Transverse colon (tissue), 4 donors: ENCODE data around the gene ZNF550. TPM values are rescaled to one million over a fixed set of nuclear protein-coding genes. Genes with fewer than 3 reads are reported as not detected.

Experiments
- DNase-seq: peaks from one replicate; pipeline ENCODE4 v3.0.0-alpha.2; 2019
- H3K27ac ChIP-seq, 4 donors: fragments of 200-600 bp; sonication (generic); 2 replicates each; pipeline ENCODE4 v1.5.1; 2016 to 2018; ENCODE audit warnings: inconsistent platforms in 4 of 4
- H3K27me3 ChIP-seq: fragments of 200-600 bp; sonication (generic); 2 replicates; pipeline ENCODE4 v1.5.1; 2017; ENCODE audit warnings: inconsistent platforms
- H3K36me3 ChIP-seq, 4 donors: fragments of 200-600 bp; sonication (generic); 2 replicates each; pipeline ENCODE4 v1.5.1; 2017 to 2019; ENCODE audit warnings: inconsistent platforms in 4 of 4
- H3K4me1 ChIP-seq, 4 donors: fragments of 200-600 bp; sonication (generic); 2 replicates each; pipeline ENCODE4 v1.5.1; 2017 to 2020; ENCODE audit warnings: inconsistent platforms in 4 of 4
- H3K4me3 ChIP-seq, 4 donors: fragments of 200-600 bp; sonication (generic); 1 replicate in 1 of 4; 2 replicates in 3 of 4; pipeline versions ENCODE4 v1.5.1 to v1.6.1; 2017 to 2019; ENCODE audit warnings: inconsistent platforms in 4 of 4
- H3K9me3 ChIP-seq, 2 donors: fragments of 200-600 bp; sonication (generic); 2 replicates each; pipeline ENCODE4 v1.5.1; 2017 to 2019; ENCODE audit warnings: inconsistent platforms in 2 of 2
- EP300 ChIP-seq: sonication (generic); formaldehyde crosslinking; IDR thresholded peaks from one replicate; pipeline ENCODE4 v1.6.1; 2017; ENCODE audit warnings: antibody characterized with exemption, low read depth
- POLR2A ChIP-seq: fragments of 450-650 bp; IDR thresholded peaks from one replicate; pipeline ENCODE4 v1.6.1; 2016; ENCODE audit warnings: antibody characterized with exemption, mild to moderate bottlenecking, moderate library complexity
- POLR2AphosphoS5 ChIP-seq, 3 donors: sonication (generic); formaldehyde crosslinking; IDR thresholded peaks; one replicate each; pipeline ENCODE4 v1.6.1; 2016; ENCODE audit warnings: antibody characterized with exemption in 3 of 3
- WGBS, 2 donors: methylation state at CpG; one replicate each; pipeline ENCODE4 v1.1.5; 2018; ENCODE audit warnings: low coverage in 1 of 2; 5-methylcytosine and 5-hydroxymethylcytosine counted together
- in situ Hi-C, 4 donors: fragments of 200-750 bp; cut with MboI; loops; one replicate each; pipeline versions ENCODE4 v1.15.0 to v1.15.1; 2017; ENCODE audit warnings: low sequenced_read_pairs in 3 of 4, low pct_ligation_motif_present in 1 of 4, low pct_unique_long_range_greater_than_20kb in 1 of 4
- intact Hi-C: fragments of 100-400 bp; cut with DNase I; formaldehyde crosslinking; loops from one replicate; pipeline ENCODE4 v1.15.1; 2023; ENCODE audit warnings: low total_unique reads
- total RNA-seq, 4 donors: library from RNA; depleted of rRNA; stranded (reverse); fragments of >200 nt; gene quantifications; one replicate each; pipeline ENCODE4 v1.1.0, GENCODE V29; 2016
- TF ChIP-seq, protein P1 (sequence below), 5 experiments: fragments of 200-600 bp in 3 of 5; fragments of 450-650 bp in 2 of 5; sonication (generic) in 3 of 5; IDR thresholded peaks; 1 replicate in 2 of 5; 2 replicates in 3 of 5; pipeline ENCODE4 v1.5.1; 2016 to 2017; ENCODE audit warnings: antibody characterized with exemption in 5 of 5, inconsistent platforms in 3 of 5, mild to moderate bottlenecking in 2 of 5, moderate library complexity in 1 of 5

ZNF550 gene
- total RNA-seq, 4 donors from 2014 or later = 3.4 to 41.1 (median 5.5) TPM

DNA sequence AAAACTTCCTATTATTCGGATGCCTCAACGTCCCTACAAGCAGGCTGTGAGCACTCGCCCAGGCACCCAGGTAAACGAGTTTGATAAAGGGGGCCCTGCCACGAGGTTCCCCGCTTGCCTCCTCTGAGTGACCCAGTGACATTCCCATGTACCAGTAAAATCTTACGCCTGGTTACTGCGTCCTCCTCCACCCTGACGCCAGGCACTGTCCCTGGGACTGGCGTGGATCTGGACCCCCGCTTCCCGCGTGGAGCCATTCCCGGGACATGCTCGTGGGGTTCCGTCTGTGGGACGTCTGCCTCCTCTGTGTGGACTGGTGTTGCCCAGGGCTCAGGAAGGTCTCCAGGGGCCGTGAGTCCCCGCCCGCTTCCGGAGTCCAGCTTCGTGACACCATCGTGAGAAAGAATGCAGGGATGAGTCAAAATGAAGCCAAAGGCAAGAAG, 407 bp upstream of the ZNF550 start:
- Histone ChIP-seq H3K27me3 (no peaks in the 10 kb centered on the region), H3K27ac (peak overlapping the region in 3 of 4 donors; percentile 59 to 78 (median 66)), H3K4me1 (peaks cover 0 to 17% (median 12%) of the 10 kb centered on the region in 4 donors), H3K4me3 (peak overlapping the region in 3 of 4 donors; percentile 92 to 93 (median 93)), H3K9me3 (peaks cover 22 to 42% of the 10 kb centered on the region in 2 donors), H3K36me3 (peaks cover 0 to 13% (median 6%) of the 10 kb centered on the region in 4 donors)
- intact Hi-C loops (no loop called here), in situ Hi-C loops (no loop called here)
- WGBS, 2 donors = 48 to 63% methylated on average over 3 to 23 of the region's 23 CpGs
- TF ChIP-seq POLR2AphosphoS5 (IDR thresholded peaks at IDR 0.05) = no peak
- TF ChIP-seq, protein P1, sequence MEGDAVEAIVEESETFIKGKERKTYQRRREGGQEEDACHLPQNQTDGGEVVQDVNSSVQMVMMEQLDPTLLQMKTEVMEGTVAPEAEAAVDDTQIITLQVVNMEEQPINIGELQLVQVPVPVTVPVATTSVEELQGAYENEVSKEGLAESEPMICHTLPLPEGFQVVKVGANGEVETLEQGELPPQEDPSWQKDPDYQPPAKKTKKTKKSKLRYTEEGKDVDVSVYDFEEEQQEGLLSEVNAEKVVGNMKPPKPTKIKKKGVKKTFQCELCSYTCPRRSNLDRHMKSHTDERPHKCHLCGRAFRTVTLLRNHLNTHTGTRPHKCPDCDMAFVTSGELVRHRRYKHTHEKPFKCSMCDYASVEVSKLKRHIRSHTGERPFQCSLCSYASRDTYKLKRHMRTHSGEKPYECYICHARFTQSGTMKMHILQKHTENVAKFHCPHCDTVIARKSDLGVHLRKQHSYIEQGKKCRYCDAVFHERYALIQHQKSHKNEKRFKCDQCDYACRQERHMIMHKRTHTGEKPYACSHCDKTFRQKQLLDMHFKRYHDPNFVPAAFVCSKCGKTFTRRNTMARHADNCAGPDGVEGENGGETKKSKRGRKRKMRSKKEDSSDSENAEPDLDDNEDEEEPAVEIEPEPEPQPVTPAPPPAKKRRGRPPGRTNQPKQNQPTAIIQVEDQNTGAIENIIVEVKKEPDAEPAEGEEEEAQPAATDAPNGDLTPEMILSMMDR (IDR thresholded peaks at IDR 0.05) = no peak
- TF ChIP-seq EP300 = no peak
- no peak for TF ChIP-seq POLR2A
- DNase-seq = no peak

DNA sequence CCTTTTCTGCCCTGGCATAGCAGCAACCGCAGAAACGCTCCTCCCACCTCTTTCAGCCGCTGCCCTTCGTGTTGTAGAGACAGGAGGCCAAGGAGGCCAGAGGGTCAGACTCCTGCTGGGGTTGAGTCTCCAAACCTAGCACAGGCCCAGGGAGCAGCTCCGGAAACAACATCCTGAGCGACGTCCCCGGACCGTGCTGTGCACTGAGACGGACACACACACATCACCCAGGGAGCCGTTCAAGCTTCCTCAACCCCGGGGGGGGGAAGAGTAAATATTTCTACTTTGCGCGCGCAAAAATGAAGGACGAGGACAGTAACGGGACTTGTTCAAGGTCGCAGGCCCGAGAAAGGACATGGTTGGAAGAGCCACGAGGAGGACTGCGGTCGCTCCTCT, 657 bp downstream of the ZNF550 start:
- 1% methylated on average over 22 of the region's 22 CpGs; no CpG with 5 or more reads in 1 of the 2 donors for WGBS, 2 donors
- Histone ChIP-seq H3K36me3 (peaks cover 0 to 23% (median 11%) of the 10 kb centered on the region in 4 donors), H3K9me3 (peaks cover 13 to 41% of the 10 kb centered on the region in 2 donors), H3K4me1 (peaks cover 0 to 17% (median 12%) of the 10 kb centered on the region in 4 donors), H3K27me3 (no peaks in the 10 kb centered on the region), H3K27ac (peak overlapping the region; percentile 59 to 78 (median 68)), H3K4me3 (peak overlapping the region; percentile 92 to 96 (median 93))
- DNase-seq = peak; percentile 10
- TF ChIP-seq, protein P1 (IDR thresholded peaks at IDR 0.05) = no peak
- TF ChIP-seq EP300 (no peak), POLR2AphosphoS5 (IDR thresholded peaks at IDR 0.05) (no peak), POLR2A (no peak)
- intact Hi-C loops = no loop called here
- in situ Hi-C loops = no loop called here

DNA sequence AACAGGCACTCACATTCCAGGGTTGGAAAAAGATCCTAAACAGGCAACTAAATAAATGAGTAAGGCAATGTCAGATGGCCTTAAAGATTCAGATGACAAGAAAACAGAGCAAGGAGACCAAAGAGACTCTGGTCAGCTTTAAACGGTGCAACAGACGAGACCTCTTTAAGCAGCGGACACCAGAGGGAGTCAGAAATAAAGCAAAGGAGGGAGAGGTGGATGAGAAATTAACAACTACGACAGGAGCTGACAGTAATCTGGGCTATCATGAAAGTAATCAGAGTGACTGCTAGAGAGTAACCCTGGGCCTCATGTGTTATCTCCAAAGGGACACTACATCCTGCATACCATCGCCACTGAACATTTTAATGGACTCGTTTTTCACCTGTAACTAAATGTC, 1.1 kb downstream of the ZNF550 start:
- WGBS, 2 donors = 38% methylated on average over 5 to 6 of the region's 6 CpGs
- H3K27me3 ChIP-seq = no peaks in the 10 kb centered on the region
- H3K9me3 ChIP-seq = peaks cover 12 to 44% of the 10 kb centered on the region in 2 donors
- peak overlapping the region in 2 of 4 donors; percentile 93 for H3K4me3 ChIP-seq
- TF ChIP-seq, protein P1 (IDR thresholded peaks at IDR 0.05) = no peak
- TF ChIP-seq EP300 (no peak), POLR2AphosphoS5 (IDR thresholded peaks at IDR 0.05) (no peak), POLR2A (no peak)
- in situ Hi-C loops (no loop called here), intact Hi-C loops (no loop called here)
- H3K27ac ChIP-seq = no peak overlapping the region
- no peak for DNase-seq
- H3K36me3 ChIP-seq = peaks cover 0 to 27% (median 13%) of the 10 kb centered on the region in 4 donors
- H3K4me1 ChIP-seq = peaks cover 0 to 17% (median 12%) of the 10 kb centered on the region in 4 donors

DNA sequence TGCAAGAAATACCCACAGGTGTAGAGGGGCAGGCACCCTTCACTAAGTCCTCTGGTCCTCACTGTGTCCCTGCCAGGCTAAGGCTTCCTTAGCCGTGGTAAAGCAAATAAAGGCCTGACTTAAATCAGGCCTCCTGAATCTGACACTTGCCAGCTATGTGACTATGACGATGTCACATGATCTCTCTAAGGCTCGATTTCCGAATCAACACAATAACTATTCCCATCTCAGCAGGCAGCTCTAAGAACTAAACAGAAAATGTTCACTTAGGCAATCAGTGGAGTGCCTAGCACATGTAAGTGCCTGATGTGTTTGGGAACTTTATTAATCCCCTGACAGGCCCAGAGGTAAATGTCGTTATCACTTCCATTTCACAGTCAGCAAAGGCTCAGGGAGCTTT, 2.0 kb downstream of the ZNF550 start:
- Histone ChIP-seq H3K27me3 (no peaks in the 10 kb centered on the region), H3K27ac (no peak overlapping the region), H3K36me3 (peaks cover 0 to 35% (median 17%) of the 10 kb centered on the region in 4 donors), H3K9me3 (peaks cover 14 to 47% of the 10 kb centered on the region in 2 donors), H3K4me3 (no peak overlapping the region), H3K4me1 (peaks cover 0 to 17% (median 12%) of the 10 kb centered on the region in 4 donors)
- intact Hi-C loops = no loop called here
- TF ChIP-seq EP300 (no peak), POLR2A (no peak), POLR2AphosphoS5 (IDR thresholded peaks at IDR 0.05) (no peak)
- TF ChIP-seq, protein P1 (IDR thresholded peaks at IDR 0.05) = no peak
- DNase-seq = no peak
- in situ Hi-C loops = no loop called here
- 90 to 95% methylated on average over 2 to 5 of the region's 5 CpGs for WGBS, 2 donors
